Stimulated activated CD4-positive, alpha-beta T cell treated with anti-CD3 and anti-CD28 coated beads, Interleukin-12 subunit alpha, Interleukin-12 subunit beta, amount 100 ng/mL, for 24 hours (primary cell): ENCODE measurements around the gene LILRB2.
"Not testable (repeated sequence)": the region's sequence is repeated elsewhere in the genome, so short reads cannot be mapped to it uniquely, and the experiment has no call there.

ENCODE experiments used
- DNase-seq, 2 experiments: peaks; one replicate each; pipeline ENCODE4 v3.0.0-alpha.2; 2020; ENCODE audit warnings: low read depth in 2 of 2

LILRB2 gene

GRCh38 chr19:54281007-54281728 is at the start of gene LILRB2:
Gene LILRB2 (minus strand): TSS chr19:54281110. CDS start chr19:54280496, 614 bp downstream.
- no peak for DNase-seq

GRCh38 chr19:54329476-54330165 is 48.7 kb upstream of the LILRB2 start:
- DNase-seq = no peak

- not testable (repeated sequence) for DNase-seq
These were observed 47.9 kb upstream of the LILRB2 start for GRCh38 chr19:54328781-54329180.

- DNase-seq = no peak
These were observed 44.7 kb upstream of the LILRB2 start for GRCh38 chr19:54325631-54326030.

- DNase-seq = peak in 1 of 2 experiments; percentile 40
These were observed 44.3 kb upstream of the LILRB2 start for GRCh38 chr19:54325194-54325621.

GRCh38 chr19:54324071-54324470 is 43.2 kb upstream of the LILRB2 start:
- DNase-seq = no peak

GRCh38 chr19:54322934-54323333 is 42.0 kb upstream of the LILRB2 start:
- not testable (repeated sequence) for DNase-seq

GRCh38 chr19:54322295-54322694 is 41.4 kb upstream of the LILRB2 start:
- DNase-seq = not testable (repeated sequence)

- no peak for DNase-seq
These were observed 39.2 kb upstream of the LILRB2 start for GRCh38 chr19:54319892-54320670.

GRCh38 chr19:54319049-54319448 is 38.1 kb upstream of the LILRB2 start:
- DNase-seq = no peak

GRCh38 chr19:54317965-54318240 is 37.0 kb upstream of the LILRB2 start:
- no peak for DNase-seq

GRCh38 chr19:54317108-54317964 is 36.4 kb upstream of the LILRB2 start:
- DNase-seq = no peak

- no peak for DNase-seq
These were observed 35.8 kb upstream of the LILRB2 start for GRCh38 chr19:54316746-54317107.

- DNase-seq = no peak
These were observed 35.0 kb upstream of the LILRB2 start for GRCh38 chr19:54315956-54316355.

- no peak for DNase-seq
These were observed 31.8 kb upstream of the LILRB2 start, which contains the start of gene LILRA5 for GRCh38 chr19:54312436-54313377. Gene LILRA5 (minus strand): TSS chr19:54313166. CDS start chr19:54313019, 147 bp downstream.

GRCh38 chr19:54312011-54312410 is 31.1 kb upstream of the LILRB2 start:
- no peak for DNase-seq

- no peak for DNase-seq
These were observed 30.6 kb upstream of the LILRB2 start for GRCh38 chr19:54311486-54311885.

- DNase-seq = no peak
These were observed 29.6 kb upstream of the LILRB2 start for GRCh38 chr19:54310543-54310942.

GRCh38 chr19:54309811-54310210 is 28.9 kb upstream of the LILRB2 start:
- DNase-seq = no peak

- no peak for DNase-seq
These were observed 26.6 kb upstream of the LILRB2 start for GRCh38 chr19:54307389-54308020.
